Activated CD4-positive, alpha-beta T cell treated with anti-CD3 and anti-CD28 coated beads for 36 hours (primary cell): Measurements from ENCODE around the gene WIPI1. TPM values are rescaled to one million over a fixed set of nuclear protein-coding genes. Genes with fewer than 3 reads are reported as not detected.
A peak's percentile ranks its signal among the peaks of the same experiment; 100 is the strongest.
"Not testable (repeated sequence)": the region's sequence is repeated elsewhere in the genome, so short reads cannot be mapped to it uniquely, and the experiment has no call there.

ENCODE experiments used
- ATAC-seq: fragments of 200-7000 bp; cut with Tn5 transposase; one replicate; pipeline ENCODE4 v1.10.0; 2021; ENCODE audit warnings: mild to moderate bottlenecking, moderate library complexity
- CTCF ChIA-PET: fragments of 350-600 bp; sonication (Branson Sonifier 250); formaldehyde crosslinking; loops from one replicate; lab custom pipeline; 2021; ENCODE audit warnings: antibody characterized with exemption; lab: Charles Lee
- POLR2A ChIA-PET: fragments of 350-600 bp; sonication (Branson Sonifier 250); formaldehyde crosslinking; loops from one replicate; lab custom pipeline; 2021; ENCODE audit warnings: antibody characterized with exemption, inconsistent platforms; lab: Charles Lee
- DNase-seq: peaks from one replicate; pipeline ENCODE4 v3.0.0-alpha.2; 2020
- H3K27ac Mint-ChIP-seq: one replicate; pipeline ENCODE4 v1.8.0; 2021; ENCODE audit warnings: mixed read lengths
- H3K27me3 Mint-ChIP-seq: one replicate; pipeline ENCODE4 v1.8.0; 2021; ENCODE audit warnings: mixed read lengths
- H3K36me3 Mint-ChIP-seq: one replicate; pipeline ENCODE4 v1.8.0; 2021; ENCODE audit warnings: low read depth, mixed read lengths
- H3K4me1 Mint-ChIP-seq: one replicate; pipeline ENCODE4 v1.8.0; 2021; ENCODE audit warnings: mixed read lengths
- H3K4me3 Mint-ChIP-seq: one replicate; pipeline ENCODE4 v1.8.0; 2021; ENCODE audit warnings: mild to moderate bottlenecking, moderate library complexity, mixed read lengths
- H3K9me3 Mint-ChIP-seq: one replicate; pipeline ENCODE4 v1.8.0; 2021; ENCODE audit warnings: low read depth, mixed read lengths
- intact Hi-C, 2 experiments: fragments of 100-400 bp; cut with DNase I in 1 of 2; cut with micrococcal nuclease in 1 of 2; formaldehyde crosslinking; loops; one replicate each; pipeline versions ENCODE4 v1.14.2 to v1.15.1; 2022 to 2024; cut with DNase I, micrococcal nuclease
- total RNA-seq, 2 experiments: library from RNA; stranded (reverse); gene quantifications; one replicate each; pipeline ENCODE4 v1.2.3, GENCODE V29; 2021

Gene WIPI1
- total RNA-seq, 2 experiments from 2014 or later, result 14.0 to 17.6 TPM

- ATAC-seq, result no peak
Observed at GRCh38 chr17:68418876-68419275, 38.4 kb downstream of the WIPI1 start.

GRCh38 chr17:68417317-68417716 lies 40.0 kb downstream of the WIPI1 start:
- no peak for DNase-seq
- no peak overlapping the region for H3K27ac Mint-ChIP-seq
- POLR2A ChIA-PET, result no interaction called here
- intact Hi-C loops, result no loop called here
- H3K27me3 Mint-ChIP-seq, result no peaks in the 10 kb centered on the region
- ATAC-seq, result no peak
- peaks cover 9% of the 10 kb centered on the region for H3K36me3 Mint-ChIP-seq
- H3K9me3 Mint-ChIP-seq, result peaks cover 12% of the 10 kb centered on the region
- no peak overlapping the region for H3K4me3 Mint-ChIP-seq
- H3K4me1 Mint-ChIP-seq, result peaks cover 19% of the 10 kb centered on the region
- CTCF ChIA-PET, result interaction anchor here (0.8 to 2.7 kb wide), 2 partner anchors 20 to 103 kb away, joined by 4 to 6 read pairs; no protein-coding TSS in a partner anchor

More at GRCh38 chr17:68418876-68419275, 38.4 kb downstream of the WIPI1 start:
- peaks cover 12% of the 10 kb centered on the region for H3K9me3 Mint-ChIP-seq
- no peak for DNase-seq
- ChIA-PET CTCF (interaction anchor here (1.1 to 2.7 kb wide), 2 partner anchors 17 to 19 kb away, joined by 3 to 6 read pairs; no protein-coding TSS in a partner anchor), POLR2A (interaction anchor here (1.3 kb wide), 1 partner anchor 127 kb away, joined by 3 read pairs; no protein-coding TSS in a partner anchor)
- peaks cover 9% of the 10 kb centered on the region for H3K36me3 Mint-ChIP-seq
- no peak overlapping the region for H3K27ac Mint-ChIP-seq
- intact Hi-C loops, result no loop called here
- peaks cover 19% of the 10 kb centered on the region for H3K4me1 Mint-ChIP-seq
- H3K27me3 Mint-ChIP-seq, result no peaks in the 10 kb centered on the region
- H3K4me3 Mint-ChIP-seq, result no peak overlapping the region

- DNase-seq, H3K27me3 Mint-ChIP-seq, ATAC-seq, POLR2A ChIA-PET, H3K36me3 Mint-ChIP-seq: not testable (repeated sequence)
- Mint-ChIP-seq H3K27ac (peak overlapping the region; percentile 77), H3K9me3 (peaks cover 14% of the 10 kb centered on the region), H3K4me1 (peaks cover 19% of the 10 kb centered on the region), H3K4me3 (peak overlapping the region; percentile 82)
- intact Hi-C loops, result loop anchor here in 1 of 2 experiments (1.0 to 2.0 kb wide), 2 partner anchors 14 to 42 kb away; partner anchors contain the start of gene WIPI1
- CTCF ChIA-PET, result interaction anchor here (0.9 to 1.6 kb wide), 4 partner anchors 16 to 122 kb away, joined by 3 to 6 read pairs (median 3); no protein-coding TSS in a partner anchor
Observed at GRCh38 chr17:68414901-68415300, 42.4 kb downstream of the WIPI1 start.

- peak; percentile 96 for ATAC-seq
- Mint-ChIP-seq H3K4me1 (peaks cover 19% of the 10 kb centered on the region), H3K9me3 (peaks cover 14% of the 10 kb centered on the region), H3K27ac (peak overlapping the region; percentile 77), H3K4me3 (peak overlapping the region; percentile 82)
- not testable (repeated sequence) for H3K27me3 Mint-ChIP-seq, H3K36me3 Mint-ChIP-seq
- DNase-seq, result peak; percentile 82
- intact Hi-C loops, result loop anchor here in 1 of 2 experiments (1.0 to 2.0 kb wide), 2 partner anchors 13 to 43 kb away; partner anchors contain the start of gene WIPI1
- ChIA-PET POLR2A (interaction anchor here (0.5 to 1.0 kb wide), 2 partner anchors 9 to 203 kb away, joined by 3 to 4 read pairs; no protein-coding TSS in a partner anchor), CTCF (interaction anchor here (0.7 to 1.6 kb wide), 5 partner anchors 15 to 121 kb away, joined by 3 to 6 read pairs (median 3); no protein-coding TSS in a partner anchor)
Observed at GRCh38 chr17:68413597-68414560, 43.4 kb downstream of the WIPI1 start.

- H3K4me1 Mint-ChIP-seq, ATAC-seq, H3K27me3 Mint-ChIP-seq, POLR2A ChIA-PET, intact Hi-C loops, H3K4me3 Mint-ChIP-seq, DNase-seq, H3K27ac Mint-ChIP-seq: not testable (repeated sequence)
- CTCF ChIA-PET, result interaction anchor here (1.1 kb wide), 1 partner anchor 9 kb away, joined by 3 read pairs; no protein-coding TSS in a partner anchor
- Mint-ChIP-seq H3K9me3 (peaks cover 35% of the 10 kb centered on the region), H3K36me3 (peaks cover 27% of the 10 kb centered on the region)
Observed at GRCh38 chr17:68407656-68408055, 49.6 kb downstream of the WIPI1 start.

GRCh38 chr17:68403837-68404236 lies 53.5 kb downstream of the WIPI1 start:
- ATAC-seq, CTCF ChIA-PET, H3K27me3 Mint-ChIP-seq, POLR2A ChIA-PET, DNase-seq, H3K27ac Mint-ChIP-seq, H3K4me3 Mint-ChIP-seq, intact Hi-C loops: not testable (repeated sequence)
- H3K9me3 Mint-ChIP-seq, result peaks cover 33% of the 10 kb centered on the region
- peaks cover 20% of the 10 kb centered on the region for H3K4me1 Mint-ChIP-seq
- H3K36me3 Mint-ChIP-seq, result peaks cover 27% of the 10 kb centered on the region

- ATAC-seq (no peak), DNase-seq (no peak)
- Mint-ChIP-seq H3K36me3 (peaks cover 27% of the 10 kb centered on the region), H3K4me1 (peaks cover 25% of the 10 kb centered on the region), H3K27ac (no peak overlapping the region), H3K9me3 (peaks cover 33% of the 10 kb centered on the region), H3K4me3 (no peak overlapping the region), H3K27me3 (no peaks in the 10 kb centered on the region)
- CTCF ChIA-PET, result interaction anchor here (1.0 kb wide), 1 partner anchor 33 kb away, joined by 3 read pairs; no protein-coding TSS in a partner anchor
- intact Hi-C loops, result no loop called here
- POLR2A ChIA-PET, result no interaction called here
Observed at GRCh38 chr17:68403122-68403521, 54.2 kb downstream of the WIPI1 start.

- no peak for ATAC-seq
- ChIA-PET POLR2A (no interaction called here), CTCF (interaction anchor here (1.6 kb wide), 1 partner anchor 31 kb away, joined by 5 read pairs; no protein-coding TSS in a partner anchor)
- H3K27me3 Mint-ChIP-seq, result no peaks in the 10 kb centered on the region
- no peak for DNase-seq
- H3K27ac Mint-ChIP-seq, result no peak overlapping the region
- peaks cover 34% of the 10 kb centered on the region for H3K4me1 Mint-ChIP-seq
- intact Hi-C loops, result loop anchor here (2.0 kb wide), 3 partner anchors 14 to 110 kb away; partner anchors contain the start of genes ARSG (in 1 of the 2) and SLC16A6 (in 1 of the 2)
- H3K9me3 Mint-ChIP-seq, result peaks cover 19% of the 10 kb centered on the region
- H3K4me3 Mint-ChIP-seq, result no peak overlapping the region
- peaks cover 12% of the 10 kb centered on the region for H3K36me3 Mint-ChIP-seq
Observed at GRCh38 chr17:68401288-68401687, 56.0 kb downstream of the WIPI1 start.

- ChIA-PET POLR2A (interaction anchor here (1.3 kb wide), 1 partner anchor 109 kb away, joined by 3 read pairs; the partner anchor contains the start of genes ARSG and SLC16A6), CTCF (interaction anchor here (1.6 to 1.7 kb wide), 3 partner anchors 31 to 36 kb away, joined by 4 to 6 read pairs (median 5); no protein-coding TSS in a partner anchor)
- intact Hi-C loops, result loop anchor here (1.0 to 2.0 kb wide), 5 partner anchors 14 to 110 kb away; partner anchors contain the start of genes ARSG (in 1 of the 2) and SLC16A6 (in 1 of the 2)
- H3K4me1 Mint-ChIP-seq, result peaks cover 34% of the 10 kb centered on the region
- H3K36me3 Mint-ChIP-seq, result peaks cover 12% of the 10 kb centered on the region
- ATAC-seq (no peak), DNase-seq (no peak)
- H3K27ac Mint-ChIP-seq, result peak overlapping the region; percentile 83
- no peaks in the 10 kb centered on the region for H3K27me3 Mint-ChIP-seq
- peaks cover 14% of the 10 kb centered on the region for H3K9me3 Mint-ChIP-seq
- no peak overlapping the region for H3K4me3 Mint-ChIP-seq
Observed at GRCh38 chr17:68400404-68400735, 56.9 kb downstream of the WIPI1 start.

GRCh38 chr17:68399638-68400403 lies 57.5 kb downstream of the WIPI1 start:
- peak overlapping the region; percentile 38 for H3K4me3 Mint-ChIP-seq

More at GRCh38 chr17:68399638-68400403, 57.5 kb downstream of the WIPI1 start:
- Mint-ChIP-seq H3K4me1 (peaks cover 34% of the 10 kb centered on the region), H3K36me3 (peaks cover 15% of the 10 kb centered on the region), H3K27me3 (no peaks in the 10 kb centered on the region), H3K27ac (peak overlapping the region; percentile 83), H3K9me3 (peaks cover 11% of the 10 kb centered on the region)
- ChIA-PET CTCF (interaction anchor here (0.7 to 1.9 kb wide), 11 partner anchors 12 to 137 kb away, joined by 3 to 6 read pairs (median 5); no protein-coding TSS in a partner anchor), POLR2A (interaction anchor here (1.3 kb wide), 1 partner anchor 109 kb away, joined by 3 read pairs; the partner anchor contains the start of genes ARSG and SLC16A6)
- intact Hi-C loops, result loop anchor here (1.0 to 5.0 kb wide), 7 partner anchors 15 to 109 kb away; partner anchors contain the start of genes ARSG (in 1 of the 2) and SLC16A6 (in 1 of the 2)
- ATAC-seq (peak; percentile 82), DNase-seq (peak; percentile 69)
